VCaP (cell line): Measurements from ENCODE around the gene MUTYH.
A peak's percentile ranks its signal among the peaks of the same experiment; 100 is the strongest.

ENCODE experiments used
- H3K27ac ChIP-seq: fragments of 450-650 bp; 2 replicates; pipeline ENCODE4 v1.5.1; 2017
- CTCF ChIP-seq: fragments of 450-650 bp; conservative IDR thresholded peaks from 2 replicates; pipeline ENCODE4 v1.5.1; 2017; ENCODE audit warnings: mild to moderate bottlenecking, moderate library complexity

MUTYH gene

GRCh38 chr1:45359882-45360513 lies 19.8 kb upstream of the MUTYH start:
- H3K27ac ChIP-seq = peak overlapping the region; percentile 78
- TF ChIP-seq CTCF = peak; percentile 81

- no peak for TF ChIP-seq CTCF
- H3K27ac ChIP-seq = no peak overlapping the region
These were observed 15.9 kb upstream of the MUTYH start for GRCh38 chr1:45356186-45356585.

- no peak overlapping the region for H3K27ac ChIP-seq
- no peak for TF ChIP-seq CTCF
These were observed 15.4 kb upstream of the MUTYH start for GRCh38 chr1:45355683-45356082.

GRCh38 chr1:45354838-45355237 lies 14.6 kb upstream of the MUTYH start:
- H3K27ac ChIP-seq = no peak overlapping the region
- no peak for TF ChIP-seq CTCF

- TF ChIP-seq CTCF = no peak
These were observed 13.4 kb upstream of the MUTYH start for GRCh38 chr1:45353685-45354084.

GRCh38 chr1:45351508-45351907 lies 11.3 kb upstream of the MUTYH start:
- no peak for TF ChIP-seq CTCF
- H3K27ac ChIP-seq = no peak overlapping the region

More at GRCh38 chr1:45353685-45354084, 13.4 kb upstream of the MUTYH start:
- H3K27ac ChIP-seq = peak overlapping the region; percentile 5; the same call in 1 of the 2 replicates

GRCh38 chr1:45348966-45349677 lies 8.9 kb upstream of the MUTYH start:
- no peak for TF ChIP-seq CTCF
- H3K27ac ChIP-seq = peak overlapping the region; percentile 63
